Stimulated activated CD4-positive, alpha-beta T cell treated with anti-CD3 and anti-CD28 coated beads, Interleukin-4, amount 100 ng/mL, for 48 hours (primary cell): ENCODE data around the gene HOXD11.
A peak's percentile ranks its signal among the peaks of the same experiment; 100 is the strongest.

Experiments used
- DNase-seq, 2 donors: peaks; one replicate each; pipeline ENCODE4 v3.0.0-alpha.2; 2020; ENCODE audit warnings: low read depth in 2 of 2

Gene HOXD11

GRCh38 chr2:176120364-176121189 is 13.5 kb downstream of the HOXD11 start:
- DNase-seq, result no peak

- no peak for DNase-seq
These were observed 14.3 kb downstream of the HOXD11 start for GRCh38 chr2:176121190-176122051.

GRCh38 chr2:176122052-176122682 is 15.1 kb downstream of the HOXD11 start:
- no peak for DNase-seq

GRCh38 chr2:176122683-176123410 is 15.8 kb downstream of the HOXD11 start, which contains the start of gene HOXD9:
HOXD9 (plus strand) TSS chr2:176122719; CDS start chr2:176122769, 50 bp downstream.
- DNase-seq, result no peak

- DNase-seq, result no peak
These were observed 16.5 kb downstream of the HOXD11 start for GRCh38 chr2:176123411-176124109.

GRCh38 chr2:176124110-176124946 is 17.2 kb downstream of the HOXD11 start:
- no peak for DNase-seq

GRCh38 chr2:176124947-176125771 is 18.1 kb downstream of the HOXD11 start:
- no peak for DNase-seq

- DNase-seq, result no peak
These were observed 18.6 kb downstream of the HOXD11 start for GRCh38 chr2:176125772-176126054.

GRCh38 chr2:176126929-176127773 is 20.1 kb downstream of the HOXD11 start:
- DNase-seq, result peak; percentile 43 to 64

GRCh38 chr2:176127774-176128072 is 20.6 kb downstream of the HOXD11 start:
- no peak for DNase-seq

GRCh38 chr2:176128172-176128981 is 21.3 kb downstream of the HOXD11 start:
- DNase-seq, result no peak

- no peak for DNase-seq
These were observed 22.1 kb downstream of the HOXD11 start, which contains the start of gene HOXD8 for GRCh38 chr2:176128982-176129796. HOXD8 (plus strand) TSS chr2:176129705; CDS start chr2:176130367, 662 bp downstream.

GRCh38 chr2:176129813-176130146 is 22.7 kb downstream of the HOXD11 start:
- DNase-seq, result no peak

GRCh38 chr2:176130147-176130956 is 23.3 kb downstream of the HOXD11 start:
- no peak for DNase-seq

GRCh38 chr2:176130957-176131847 is 24.1 kb downstream of the HOXD11 start:
- DNase-seq, result no peak
